ENCODE measurements around the gene MYO16. TPM values are rescaled to one million over a fixed set of nuclear protein-coding genes. Genes with fewer than 3 reads are reported as not detected.

The MYO16 gene
- total RNA-seq, 4 donors from 2014 or later, result 0.54 to 3.8 (median 1.5) TPM

DNA sequence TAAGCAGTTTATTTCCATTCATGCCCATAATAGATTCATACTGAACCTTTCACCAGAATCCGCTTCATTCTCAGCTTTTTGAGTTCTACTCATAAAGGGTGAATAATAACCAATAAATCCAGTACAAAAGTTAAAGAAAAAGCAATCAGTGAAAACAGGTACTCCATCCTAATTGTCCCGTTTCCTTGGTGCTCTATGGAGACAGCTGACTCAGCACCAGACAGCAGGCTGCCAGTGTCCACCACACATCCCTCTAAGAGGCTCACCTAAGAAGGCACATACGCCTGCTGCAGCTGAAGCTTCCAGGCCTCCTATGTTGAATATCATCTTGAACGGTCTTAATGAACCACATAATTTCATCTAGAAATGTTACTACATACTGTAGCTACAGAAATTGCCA, 27.3 kb downstream of the MYO16 start:
- TF ChIP-seq EP300 (IDR thresholded peaks at IDR 0.05), result no peak
- no peak for TF ChIP-seq POLR2A (IDR thresholded peaks at IDR 0.05)
- TF ChIP-seq, protein P1, sequence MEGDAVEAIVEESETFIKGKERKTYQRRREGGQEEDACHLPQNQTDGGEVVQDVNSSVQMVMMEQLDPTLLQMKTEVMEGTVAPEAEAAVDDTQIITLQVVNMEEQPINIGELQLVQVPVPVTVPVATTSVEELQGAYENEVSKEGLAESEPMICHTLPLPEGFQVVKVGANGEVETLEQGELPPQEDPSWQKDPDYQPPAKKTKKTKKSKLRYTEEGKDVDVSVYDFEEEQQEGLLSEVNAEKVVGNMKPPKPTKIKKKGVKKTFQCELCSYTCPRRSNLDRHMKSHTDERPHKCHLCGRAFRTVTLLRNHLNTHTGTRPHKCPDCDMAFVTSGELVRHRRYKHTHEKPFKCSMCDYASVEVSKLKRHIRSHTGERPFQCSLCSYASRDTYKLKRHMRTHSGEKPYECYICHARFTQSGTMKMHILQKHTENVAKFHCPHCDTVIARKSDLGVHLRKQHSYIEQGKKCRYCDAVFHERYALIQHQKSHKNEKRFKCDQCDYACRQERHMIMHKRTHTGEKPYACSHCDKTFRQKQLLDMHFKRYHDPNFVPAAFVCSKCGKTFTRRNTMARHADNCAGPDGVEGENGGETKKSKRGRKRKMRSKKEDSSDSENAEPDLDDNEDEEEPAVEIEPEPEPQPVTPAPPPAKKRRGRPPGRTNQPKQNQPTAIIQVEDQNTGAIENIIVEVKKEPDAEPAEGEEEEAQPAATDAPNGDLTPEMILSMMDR (IDR thresholded peaks at IDR 0.05), result no peak
- TF ChIP-seq POLR2AphosphoS5 (IDR thresholded peaks at IDR 0.05), result no peak
- no peak overlapping the region for H3K4me3 ChIP-seq
- no peaks in the 10 kb centered on the region for H3K9me3 ChIP-seq
- no peaks in the 10 kb centered on the region for H3K27me3 ChIP-seq
- ATAC-seq, result no peak
- H3K27ac ChIP-seq, result no peak overlapping the region
- H3K4me1 ChIP-seq, result no peaks in the 10 kb centered on the region
- no peaks in the 10 kb centered on the region for H3K36me3 ChIP-seq
- WGBS, 2 donors (ENCODE audit: low coverage in 1 of 2), result 78 to 100% methylated on average over 2 to 4 of the region's 4 CpGs

DNA sequence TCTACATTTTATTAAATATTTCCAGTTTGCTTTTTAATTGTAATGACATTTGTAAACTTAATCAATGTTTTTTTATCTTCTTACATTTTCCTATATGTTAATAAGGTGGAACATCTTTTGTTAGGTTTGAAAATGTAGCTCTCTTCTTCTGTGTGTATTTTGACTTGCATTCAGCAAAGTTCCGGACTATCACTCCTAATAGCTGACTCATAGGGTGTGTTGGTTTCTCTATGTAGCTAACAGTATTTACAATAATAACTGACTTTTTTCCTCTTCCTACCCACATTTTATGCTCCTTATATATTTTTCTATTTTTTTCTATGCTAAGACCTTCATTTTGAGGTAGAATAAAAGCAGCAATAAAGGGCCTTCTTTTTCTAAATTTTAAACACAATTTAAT, 28.1 kb downstream of the MYO16 start:
- WGBS, 2 donors (ENCODE audit: low coverage in 1 of 2), result 56 to 67% methylated on average over 1 of the region's 1 CpG
- Histone ChIP-seq H3K9me3 (no peaks in the 10 kb centered on the region), H3K36me3 (no peaks in the 10 kb centered on the region), H3K27me3 (no peaks in the 10 kb centered on the region), H3K4me1 (no peaks in the 10 kb centered on the region), H3K4me3 (no peak overlapping the region), H3K27ac (no peak overlapping the region)
- no peak for TF ChIP-seq EP300 (IDR thresholded peaks at IDR 0.05)
- TF ChIP-seq POLR2AphosphoS5 (IDR thresholded peaks at IDR 0.05), result no peak
- TF ChIP-seq POLR2A (IDR thresholded peaks at IDR 0.05), result no peak
- TF ChIP-seq, protein P1 (IDR thresholded peaks at IDR 0.05), result no peak
- ATAC-seq, result no peak

DNA sequence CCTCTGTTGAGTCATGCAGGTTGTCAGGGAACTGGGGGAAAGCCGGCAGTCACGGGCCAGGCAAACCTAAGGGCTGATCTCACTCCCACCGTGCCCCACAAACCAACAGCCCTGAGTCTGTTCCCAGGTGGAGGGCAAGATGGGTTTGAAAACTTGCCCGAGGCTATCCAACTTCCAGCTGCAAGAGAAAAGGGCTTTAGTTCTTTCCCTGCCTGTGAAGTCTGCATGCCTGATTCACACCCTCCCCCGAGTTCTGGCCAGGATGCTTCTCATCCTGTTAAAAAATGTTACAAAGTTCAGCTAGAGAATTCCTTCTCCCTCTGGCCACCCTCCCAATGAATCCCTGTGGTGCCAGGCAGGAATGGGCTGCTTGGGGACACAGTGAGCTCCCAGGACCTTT, 33.1 kb downstream of the MYO16 start:
- H3K4me1 ChIP-seq, result no peaks in the 10 kb centered on the region
- ATAC-seq, result no peak
- H3K9me3 ChIP-seq, result no peaks in the 10 kb centered on the region
- H3K4me3 ChIP-seq, result no peak overlapping the region
- H3K27me3 ChIP-seq, result no peaks in the 10 kb centered on the region
- 57 to 86% methylated on average over 1 of the region's 5 CpGs for WGBS, 2 donors (ENCODE audit: low coverage in 1 of 2)
- TF ChIP-seq POLR2AphosphoS5 (IDR thresholded peaks at IDR 0.05) (no peak), POLR2A (IDR thresholded peaks at IDR 0.05) (no peak), EP300 (IDR thresholded peaks at IDR 0.05) (no peak)
- TF ChIP-seq, protein P1 (IDR thresholded peaks at IDR 0.05), result no peak
- no peak overlapping the region for H3K27ac ChIP-seq
- no peaks in the 10 kb centered on the region for H3K36me3 ChIP-seq

DNA sequence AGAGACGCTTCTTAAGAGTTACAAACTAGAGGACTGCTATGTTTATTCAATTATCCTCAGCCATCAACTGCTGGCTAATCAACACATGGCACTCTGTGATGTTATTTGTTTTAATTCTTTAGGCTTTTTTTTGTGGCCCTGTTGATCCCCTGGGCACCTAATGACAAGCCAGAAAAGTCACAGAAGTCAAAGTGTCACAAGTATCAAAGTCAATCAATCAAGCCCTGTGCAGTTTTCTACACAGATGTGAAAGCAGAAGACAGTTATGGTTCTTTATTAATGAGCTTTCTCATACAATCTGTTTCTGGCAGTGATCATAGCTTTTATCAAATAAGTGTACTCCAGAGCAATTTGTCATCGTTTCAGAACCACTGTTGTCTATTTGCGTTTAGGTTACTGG, 34.3 kb downstream of the MYO16 start:
- H3K4me3 ChIP-seq, result no peak overlapping the region
- no peak for ATAC-seq
- H3K9me3 ChIP-seq, result peaks cover 0 to 7% (median 0%) of the 10 kb centered on the region in 3 donors
- H3K27me3 ChIP-seq, result no peaks in the 10 kb centered on the region
- TF ChIP-seq, protein P1 (IDR thresholded peaks at IDR 0.05), result no peak
- TF ChIP-seq POLR2A (IDR thresholded peaks at IDR 0.05) (no peak), EP300 (IDR thresholded peaks at IDR 0.05) (no peak), POLR2AphosphoS5 (IDR thresholded peaks at IDR 0.05) (no peak)
- no peak overlapping the region for H3K27ac ChIP-seq
- H3K4me1 ChIP-seq, result no peaks in the 10 kb centered on the region
- 62 to 63% methylated on average over 3 of the region's 3 CpGs for WGBS, 2 donors (ENCODE audit: low coverage in 1 of 2)
- no peaks in the 10 kb centered on the region for H3K36me3 ChIP-seq

DNA sequence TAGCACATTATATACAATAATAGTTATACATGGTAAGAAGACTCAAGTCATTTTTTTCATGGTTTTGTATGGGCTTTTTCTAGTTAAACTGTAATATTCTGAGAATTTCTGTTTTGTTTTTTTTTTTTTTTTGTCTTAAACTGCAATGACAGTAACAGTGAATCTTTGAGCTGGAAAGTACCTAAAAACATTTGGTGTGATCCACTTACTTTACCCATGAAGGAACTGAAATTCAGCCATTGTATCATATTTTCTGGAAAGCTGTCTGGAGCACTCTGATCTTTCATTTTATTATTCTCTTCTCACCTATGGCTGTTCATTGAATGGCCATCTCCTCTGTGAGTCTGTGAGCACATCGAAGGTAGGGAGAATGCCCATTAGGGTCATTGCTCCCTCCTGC, 37.8 kb downstream of the MYO16 start:
- no peak for ATAC-seq
- no peak overlapping the region for H3K27ac ChIP-seq
- 88% methylated on average over 1 of the region's 1 CpG; no CpG with 5 or more reads in 1 of the 2 donors for WGBS, 2 donors (ENCODE audit: low coverage in 1 of 2)
- no peaks in the 10 kb centered on the region for H3K27me3 ChIP-seq
- H3K36me3 ChIP-seq, result no peaks in the 10 kb centered on the region
- H3K9me3 ChIP-seq, result peaks cover 0 to 24% (median 0%) of the 10 kb centered on the region in 3 donors
- no peak overlapping the region for H3K4me3 ChIP-seq
- no peaks in the 10 kb centered on the region for H3K4me1 ChIP-seq
- TF ChIP-seq, protein P1 (IDR thresholded peaks at IDR 0.05), result no peak
- no peak for TF ChIP-seq POLR2AphosphoS5 (IDR thresholded peaks at IDR 0.05)
- TF ChIP-seq EP300 (IDR thresholded peaks at IDR 0.05), result no peak
- no peak for TF ChIP-seq POLR2A (IDR thresholded peaks at IDR 0.05)

All from gastroesophageal sphincter (tissue), 4 donors.